Endometrial microvascular endothelial cells (primary cell): ENCODE data around the gene CRIM1. TPM values are rescaled to one million over a fixed set of nuclear protein-coding genes. Genes with fewer than 3 reads are reported as not detected.
"Not testable (repeated sequence)": the region's sequence is repeated elsewhere in the genome, so short reads cannot be mapped to it uniquely, and the experiment has no call there.

Experiments
- in situ Hi-C: cut with HindIII; loops from 2 replicates; pipeline ENCODE4 v1.10.0; 2017; ENCODE audit warnings: low sequenced_read_pairs, low pct_unique_long_range_greater_than_20kb; ENCODE audit errors: inconsistent ontology term
- total RNA-seq: library from RNA; depleted of rRNA; stranded (reverse); fragments of >200 nt; gene quantifications from one replicate; pipeline ENCODE4 v1.2.3, GENCODE V29; 2015; ENCODE audit errors: inconsistent ontology term

The CRIM1 gene, protein sequence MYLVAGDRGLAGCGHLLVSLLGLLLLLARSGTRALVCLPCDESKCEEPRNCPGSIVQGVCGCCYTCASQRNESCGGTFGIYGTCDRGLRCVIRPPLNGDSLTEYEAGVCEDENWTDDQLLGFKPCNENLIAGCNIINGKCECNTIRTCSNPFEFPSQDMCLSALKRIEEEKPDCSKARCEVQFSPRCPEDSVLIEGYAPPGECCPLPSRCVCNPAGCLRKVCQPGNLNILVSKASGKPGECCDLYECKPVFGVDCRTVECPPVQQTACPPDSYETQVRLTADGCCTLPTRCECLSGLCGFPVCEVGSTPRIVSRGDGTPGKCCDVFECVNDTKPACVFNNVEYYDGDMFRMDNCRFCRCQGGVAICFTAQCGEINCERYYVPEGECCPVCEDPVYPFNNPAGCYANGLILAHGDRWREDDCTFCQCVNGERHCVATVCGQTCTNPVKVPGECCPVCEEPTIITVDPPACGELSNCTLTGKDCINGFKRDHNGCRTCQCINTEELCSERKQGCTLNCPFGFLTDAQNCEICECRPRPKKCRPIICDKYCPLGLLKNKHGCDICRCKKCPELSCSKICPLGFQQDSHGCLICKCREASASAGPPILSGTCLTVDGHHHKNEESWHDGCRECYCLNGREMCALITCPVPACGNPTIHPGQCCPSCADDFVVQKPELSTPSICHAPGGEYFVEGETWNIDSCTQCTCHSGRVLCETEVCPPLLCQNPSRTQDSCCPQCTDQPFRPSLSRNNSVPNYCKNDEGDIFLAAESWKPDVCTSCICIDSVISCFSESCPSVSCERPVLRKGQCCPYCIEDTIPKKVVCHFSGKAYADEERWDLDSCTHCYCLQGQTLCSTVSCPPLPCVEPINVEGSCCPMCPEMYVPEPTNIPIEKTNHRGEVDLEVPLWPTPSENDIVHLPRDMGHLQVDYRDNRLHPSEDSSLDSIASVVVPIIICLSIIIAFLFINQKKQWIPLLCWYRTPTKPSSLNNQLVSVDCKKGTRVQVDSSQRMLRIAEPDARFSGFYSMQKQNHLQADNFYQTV
- total RNA-seq: 906 TPM

DNA sequence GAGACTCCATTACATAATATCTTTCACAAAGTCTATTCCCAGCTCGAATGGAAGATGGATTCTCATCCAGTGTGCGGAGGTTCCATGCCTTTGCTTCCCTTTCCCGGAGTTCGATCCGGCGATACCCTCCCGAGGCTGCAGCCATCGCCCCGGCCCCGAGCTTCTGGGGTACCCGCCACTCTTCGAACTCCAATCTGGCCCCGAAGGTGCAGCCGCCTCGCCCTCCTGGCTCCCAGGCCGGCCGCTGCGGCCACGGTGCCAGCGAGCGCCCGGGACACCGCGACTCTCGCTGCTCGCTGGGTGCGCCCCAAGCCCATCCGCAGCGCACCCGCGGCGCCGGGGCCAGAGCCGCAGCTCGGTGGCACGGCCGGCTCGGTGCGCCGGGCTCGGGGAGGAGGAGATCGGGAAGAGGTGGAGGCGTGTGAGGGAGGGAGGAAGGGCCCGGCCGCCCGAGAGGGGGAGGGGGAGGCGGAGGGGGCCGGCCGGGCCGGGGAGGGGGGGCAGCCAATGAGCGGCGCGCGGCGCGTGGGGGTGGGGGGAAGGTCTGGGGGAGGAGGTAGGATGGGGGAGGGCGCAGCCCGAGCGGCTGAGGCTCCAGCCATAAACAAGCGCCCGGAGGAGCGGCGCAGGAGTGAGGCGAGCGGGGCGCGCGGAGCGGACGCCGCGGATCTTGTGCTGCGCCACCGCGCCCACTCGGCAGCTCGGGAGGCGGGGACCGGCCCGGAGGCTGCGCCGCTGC lies at the start of gene CRIM1:
Gene CRIM1 (plus strand): TSS at position 628 of the 739 bp plus-strand sequence. CDS start 515 bp downstream, outside the sequence.
- in situ Hi-C loops: loop anchor here (25.0 kb wide), 1 partner anchor 307 kb away; no protein-coding TSS in a partner anchor

DNA sequence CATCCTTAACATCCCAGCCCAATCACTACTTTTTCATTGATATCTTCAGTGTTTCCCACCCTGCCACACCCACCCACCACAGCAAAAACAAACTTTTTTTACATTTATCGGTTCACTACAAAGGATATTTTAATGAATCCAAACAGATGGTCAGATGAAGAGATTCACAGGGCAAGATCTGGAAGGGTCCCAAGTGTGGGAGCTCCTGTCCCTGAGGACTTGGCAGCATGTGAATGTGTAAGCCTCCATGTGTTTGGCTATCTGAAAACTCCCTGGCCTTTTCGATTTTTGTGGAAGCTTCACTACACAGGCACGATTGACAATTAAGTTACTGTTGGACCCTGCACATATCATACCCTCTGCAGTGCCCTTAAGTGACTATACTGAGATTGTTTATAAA lies 48.1 kb upstream of the CRIM1 start:
- in situ Hi-C loops: no loop called here

GRCh38 chr2:36310444-36310843 lies 45.1 kb upstream of the CRIM1 start:
- in situ Hi-C loops: not testable (repeated sequence)

DNA sequence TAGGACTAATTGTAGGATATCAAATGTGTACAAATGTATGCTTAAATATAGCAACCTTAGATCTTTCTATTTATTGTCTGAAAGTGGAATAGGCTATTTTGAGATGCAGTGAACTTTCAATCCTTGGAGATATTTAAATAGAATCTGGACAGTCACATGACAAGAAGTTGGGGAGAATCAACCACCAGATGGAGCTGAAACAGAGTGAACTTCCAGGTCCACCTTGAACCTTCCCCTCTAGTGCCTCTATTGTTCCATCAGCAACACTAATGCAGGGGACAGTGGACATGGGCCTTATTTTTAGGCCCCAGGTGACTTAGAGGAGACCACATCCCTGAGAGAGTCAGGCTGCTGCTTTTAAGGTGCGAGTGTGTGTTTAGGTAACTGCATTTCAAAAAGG lies 37.0 kb upstream of the CRIM1 start:
- in situ Hi-C loops: no loop called here

DNA sequence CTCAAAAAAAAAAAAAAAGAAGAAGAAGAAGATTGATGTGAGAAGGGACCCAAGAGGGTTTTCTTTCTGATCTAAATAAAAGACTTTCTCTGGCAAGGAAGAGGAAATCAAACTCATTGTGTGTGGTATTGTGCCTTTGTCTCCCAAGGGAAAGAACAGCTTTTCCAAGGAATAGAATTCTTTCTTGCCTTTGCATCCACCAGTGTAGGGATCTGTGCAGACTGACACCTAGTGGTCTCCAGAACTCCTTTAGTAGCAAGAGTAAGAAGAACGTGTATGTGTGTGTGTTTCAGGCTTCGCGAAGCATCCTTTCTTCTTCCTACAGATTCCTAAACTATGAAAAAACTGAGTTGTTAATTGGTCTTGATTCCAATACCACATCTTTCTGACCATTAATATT lies 33.5 kb upstream of the CRIM1 start:
- in situ Hi-C loops: no loop called here

GRCh38 chr2:36326286-36326685 lies 29.3 kb upstream of the CRIM1 start:
- in situ Hi-C loops: no loop called here

DNA sequence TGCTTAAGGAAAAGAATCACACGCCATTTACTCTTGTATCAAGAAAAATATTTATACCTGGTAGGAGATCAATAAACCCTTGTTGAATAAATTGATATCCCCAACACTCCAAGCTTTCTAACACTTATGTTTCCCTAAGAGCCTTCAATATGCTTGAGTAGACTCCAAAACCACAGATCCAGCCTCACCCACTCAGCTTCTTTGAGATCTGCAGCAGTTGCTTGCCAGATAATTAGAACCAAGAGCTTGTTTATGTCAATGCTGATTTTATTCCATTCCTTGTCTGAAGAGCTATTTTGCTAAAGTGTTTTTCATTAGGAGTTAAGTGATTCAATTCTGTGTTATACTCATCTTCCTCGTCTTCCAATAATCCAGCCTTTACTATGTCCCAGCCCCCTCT lies 26.3 kb upstream of the CRIM1 start:
- in situ Hi-C loops: no loop called here

GRCh38 chr2:36329746-36330472 lies 25.7 kb upstream of the CRIM1 start:
- in situ Hi-C loops: no loop called here

GRCh38 chr2:36330473-36331395 lies 24.8 kb upstream of the CRIM1 start:
- in situ Hi-C loops: no loop called here

- in situ Hi-C loops: no loop called here
Measured at GRCh38 chr2:36333350-36334012, 22.1 kb upstream of the CRIM1 start.

GRCh38 chr2:36335597-36335996 lies 20.0 kb upstream of the CRIM1 start:
- in situ Hi-C loops: no loop called here

GRCh38 chr2:36336321-36336720 lies 19.3 kb upstream of the CRIM1 start:
- in situ Hi-C loops: no loop called here

- in situ Hi-C loops: no loop called here
Measured at GRCh38 chr2:36337354-36337753, 18.2 kb upstream of the CRIM1 start.

GRCh38 chr2:36338124-36338826 lies 17.3 kb upstream of the CRIM1 start:
- in situ Hi-C loops: no loop called here

DNA sequence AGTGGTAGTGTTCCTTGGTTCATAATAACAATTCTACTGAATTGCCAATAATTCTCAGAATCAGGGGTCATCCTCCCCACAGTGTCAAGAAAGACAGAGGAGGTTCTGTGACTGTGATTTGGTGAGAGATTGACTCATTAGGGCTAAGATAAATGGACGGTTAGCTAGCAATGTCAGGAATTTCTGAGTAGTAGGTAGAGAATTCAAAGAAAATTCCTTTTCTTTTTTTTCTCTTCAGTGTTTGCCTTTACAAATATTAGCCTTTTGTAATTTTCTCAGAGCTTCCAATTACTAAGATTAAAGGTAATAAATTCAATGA lies 16.8 kb upstream of the CRIM1 start:
- in situ Hi-C loops: no loop called here

GRCh38 chr2:36339607-36340218 lies 15.9 kb upstream of the CRIM1 start:
- in situ Hi-C loops: no loop called here
